Measurements from ENCODE around the gene CD70.
"Not testable (repeated sequence)": the region's sequence is repeated elsewhere in the genome, so short reads cannot be mapped to it uniquely, and the experiment has no call there.

CD70 gene

DNA sequence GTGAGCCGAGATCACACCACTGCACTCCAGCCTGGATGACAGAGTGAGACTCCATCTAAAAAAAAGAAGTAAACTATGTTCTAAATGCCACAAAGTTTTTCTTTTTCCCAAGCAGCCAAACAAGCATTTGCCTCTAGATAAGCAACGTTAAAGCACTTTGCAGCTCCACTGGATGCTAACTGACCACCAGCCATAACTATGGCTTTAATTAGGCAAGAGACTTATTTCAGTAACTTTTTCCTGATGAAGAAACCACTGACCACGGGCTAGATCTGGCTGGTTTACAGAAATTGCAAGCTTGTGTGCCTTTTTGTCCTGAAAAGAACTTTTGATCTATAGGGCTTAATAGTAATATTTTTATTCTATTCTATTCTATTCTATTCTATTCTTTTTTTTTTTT, 22.1 kb downstream of the CD70 start:
- DNase-seq: no peak

DNA sequence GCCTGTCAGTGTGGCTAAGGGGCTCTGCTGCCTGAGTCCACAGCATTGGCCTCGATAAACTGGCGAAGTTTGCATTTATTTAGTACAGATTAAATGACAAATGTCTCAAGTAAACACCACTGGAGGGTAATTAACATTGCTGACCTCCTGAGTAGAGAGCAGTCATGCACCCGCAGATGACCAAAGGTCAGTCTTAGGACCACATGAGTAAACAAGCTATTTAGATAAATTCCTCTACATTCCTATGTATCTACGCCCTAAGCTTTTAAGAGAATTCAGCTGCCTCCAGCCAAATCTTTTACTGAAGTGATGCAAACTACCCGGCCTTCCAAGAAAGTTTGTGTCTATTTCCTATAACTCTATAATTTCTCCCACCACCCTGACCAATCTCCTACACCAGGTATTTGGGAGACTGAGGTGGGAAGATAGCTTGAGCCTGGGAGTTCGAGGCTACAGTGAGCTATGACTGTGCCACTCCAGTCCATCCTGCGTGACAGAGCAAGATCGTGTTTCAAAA, 22.9 kb downstream of the CD70 start:
- DNase-seq: no peak

DNA sequence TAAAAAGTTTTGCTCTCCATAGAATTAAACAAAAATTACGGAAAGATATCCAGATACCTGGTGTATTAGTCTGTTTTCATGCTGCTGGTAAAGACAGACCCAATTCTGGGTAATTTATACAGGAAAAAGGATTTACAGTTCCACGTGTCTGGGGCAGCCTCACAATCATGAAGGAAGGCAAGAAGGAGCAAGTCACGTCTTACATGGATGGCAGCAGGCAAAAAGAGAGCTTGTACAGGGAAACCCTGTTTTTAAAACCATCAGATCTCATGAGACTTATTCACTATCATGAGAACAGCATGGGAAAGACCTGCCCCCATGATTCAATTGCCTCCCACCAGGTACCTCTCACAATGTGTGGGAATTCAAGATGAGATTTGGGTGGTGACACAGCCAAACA, 24.2 kb downstream of the CD70 start:
- not testable (repeated sequence) for DNase-seq

DNA sequence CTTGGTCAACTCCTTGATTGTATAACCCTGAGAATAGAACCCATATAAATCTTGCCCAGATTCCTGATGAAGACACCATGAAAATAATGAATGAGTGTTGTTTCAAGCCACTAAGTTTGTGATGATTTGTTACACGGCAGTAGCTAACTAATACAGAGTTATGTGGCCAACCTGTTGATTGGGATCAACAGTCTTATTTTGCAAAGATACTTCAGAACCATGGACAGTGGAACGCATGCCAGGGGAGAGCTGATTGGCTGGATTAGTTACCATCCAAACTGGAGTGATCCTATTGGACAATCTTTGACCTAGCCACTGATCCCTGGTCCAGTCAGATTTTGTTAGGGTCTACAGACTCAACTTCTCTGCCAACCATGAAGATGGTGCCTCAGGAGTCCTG, 26.6 kb downstream of the CD70 start:
- no peak for DNase-seq

DNA sequence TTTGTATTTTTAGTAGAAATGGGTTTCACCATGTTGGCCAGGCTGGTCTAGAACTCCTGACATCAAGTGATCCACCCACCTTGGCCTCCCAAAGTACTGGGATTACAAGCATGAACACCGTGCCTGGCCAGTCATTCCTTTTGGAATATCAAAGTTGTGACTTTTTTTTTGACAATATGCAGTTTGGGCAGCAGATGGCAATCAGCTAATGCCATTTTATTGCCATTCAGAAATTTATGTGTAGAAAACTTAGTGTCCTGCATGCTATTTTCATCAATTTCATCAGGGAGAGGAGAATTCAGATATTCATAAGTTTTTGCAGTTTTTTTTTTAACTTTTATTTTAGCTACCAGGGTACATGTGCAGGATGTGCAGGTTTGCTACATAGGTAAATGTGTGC, 28.5 kb downstream of the CD70 start:
- DNase-seq: not testable (repeated sequence)

DNA sequence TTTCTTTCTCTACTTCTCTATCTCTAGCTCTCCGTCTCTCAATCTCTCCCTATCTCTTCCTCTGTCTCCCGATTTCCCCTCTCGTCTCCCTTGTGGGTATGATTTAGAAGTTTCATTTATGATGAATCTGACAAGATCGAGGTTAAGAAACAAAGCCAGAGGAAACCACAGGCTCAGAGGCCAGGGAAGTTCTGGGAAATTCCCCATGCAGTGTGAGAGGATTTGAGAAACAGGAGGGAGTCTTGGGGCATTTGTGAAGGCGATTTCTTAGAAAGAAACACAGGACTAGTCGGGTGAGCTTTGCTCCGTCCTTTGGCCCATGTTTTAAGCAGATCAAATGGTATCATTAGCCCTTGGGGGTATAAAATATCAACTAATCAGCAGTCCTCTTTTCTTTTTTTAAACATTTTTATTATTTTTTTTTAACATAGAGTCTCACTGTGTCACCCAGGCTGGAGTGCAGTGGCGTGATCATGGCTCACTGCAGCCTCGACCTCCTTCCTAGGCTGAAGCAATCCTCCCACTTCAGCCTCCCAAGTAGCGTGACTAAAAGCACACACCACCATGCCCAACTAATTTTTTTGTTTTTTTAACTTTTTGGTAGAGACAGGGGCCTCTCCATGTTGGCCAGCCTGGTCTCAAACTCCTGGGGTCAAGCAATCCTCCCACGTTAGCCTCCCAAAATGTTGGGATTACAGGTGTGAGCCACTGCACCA, 34.3 kb downstream of the CD70 start:
- DNase-seq: no peak

DNA sequence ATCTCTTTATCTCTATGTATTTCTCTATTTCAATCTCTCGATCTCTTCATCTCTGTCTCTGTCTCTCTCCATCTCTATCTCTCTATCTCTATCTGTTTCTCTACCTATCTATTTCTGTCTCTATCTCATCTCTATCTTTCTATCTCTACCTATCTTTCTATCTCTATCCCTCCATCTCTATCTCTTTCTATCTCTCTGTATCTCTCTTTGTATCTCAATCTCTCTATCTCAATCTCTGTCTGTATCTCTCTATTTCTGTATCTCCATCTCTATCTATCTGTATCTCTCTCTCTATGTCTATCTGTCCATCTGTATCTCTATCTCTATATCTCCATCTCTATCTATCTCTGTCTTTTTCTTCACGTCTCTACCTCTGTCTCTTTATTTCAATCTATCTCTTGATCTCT, 34.9 kb downstream of the CD70 start:
- no peak for DNase-seq

DNA sequence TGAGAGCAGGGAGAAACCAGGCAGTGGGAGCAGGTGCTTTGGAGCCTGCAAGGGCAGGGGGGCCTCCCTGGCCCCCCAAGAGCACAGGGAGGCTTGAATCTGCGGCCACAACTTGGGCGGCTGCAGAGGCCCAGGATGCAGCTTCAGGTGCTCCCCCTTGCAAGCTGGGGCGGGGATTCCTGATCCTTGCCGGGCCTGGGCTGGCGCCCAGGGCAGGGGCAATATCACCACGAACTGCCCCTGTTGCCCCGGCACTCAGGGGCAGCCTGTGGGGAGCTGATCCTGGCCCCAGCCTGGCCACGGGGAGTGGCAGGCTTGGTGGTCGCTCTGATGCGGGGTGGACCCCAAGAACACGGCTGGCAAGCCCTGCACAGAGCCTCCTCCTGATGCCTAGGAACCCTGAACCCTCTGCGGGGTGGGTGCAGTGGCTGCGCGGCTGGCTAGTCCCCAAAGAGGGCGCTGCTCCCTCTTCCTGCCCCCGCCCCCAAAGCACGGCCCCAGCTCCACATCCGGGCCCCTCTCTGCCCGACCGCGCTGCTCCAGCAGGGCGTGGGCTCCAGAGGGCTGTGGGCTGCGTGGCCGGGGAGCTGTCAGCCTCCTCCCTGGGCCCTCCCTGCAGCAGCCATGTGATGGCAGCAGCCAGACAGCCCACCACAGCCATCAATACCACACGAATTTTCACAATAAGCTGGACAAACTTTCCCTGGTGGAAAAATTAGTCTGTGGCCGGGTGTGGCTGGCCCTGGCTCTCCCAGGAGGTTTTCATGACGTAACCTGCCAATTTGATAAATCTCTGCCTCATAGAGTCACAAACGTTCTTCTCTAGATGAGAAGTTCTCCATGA, 39.1 kb downstream of the CD70 start:
- no peak for DNase-seq

DNA sequence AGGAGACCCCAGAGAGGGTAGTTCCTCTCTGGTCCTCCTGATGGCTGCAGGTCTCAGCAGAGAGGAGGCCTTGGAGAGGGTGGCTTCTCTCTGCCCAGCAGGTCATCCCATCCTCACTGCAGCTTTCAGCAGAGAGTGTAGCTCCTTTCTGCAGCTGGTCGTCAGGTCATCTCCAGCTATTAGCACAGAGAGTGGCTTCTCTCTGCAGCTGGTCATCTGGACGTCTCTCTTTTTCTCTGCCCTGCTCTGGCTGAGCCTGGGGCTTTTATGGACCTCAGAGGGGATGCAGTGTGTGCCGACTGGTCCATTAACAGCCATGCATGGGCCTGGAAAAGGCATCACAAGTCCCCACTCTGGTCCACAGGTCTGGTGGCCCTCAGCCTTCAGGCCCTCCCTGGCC, 39.9 kb downstream of the CD70 start:
- no peak for DNase-seq

DNA sequence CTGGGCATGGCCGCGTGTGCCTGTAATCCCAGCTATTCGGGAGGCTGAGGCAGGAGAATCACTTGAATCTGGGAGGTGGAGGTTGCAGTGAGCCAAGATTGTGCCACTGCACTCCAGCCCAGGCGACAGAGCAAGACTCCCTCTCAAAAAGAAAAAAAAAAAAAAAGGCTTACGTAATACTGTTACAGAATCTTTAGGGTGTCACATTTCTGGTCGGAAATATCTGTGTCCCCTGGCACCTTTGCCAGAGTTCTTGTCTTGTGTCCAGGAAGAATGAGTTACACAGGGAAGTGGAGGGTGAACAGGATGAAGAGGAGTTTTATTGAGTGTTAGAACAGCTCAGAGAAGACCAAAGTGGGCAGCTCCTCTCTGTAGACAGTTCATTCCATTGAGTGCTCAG, 40.3 kb downstream of the CD70 start:
- not testable (repeated sequence) for DNase-seq

DNA sequence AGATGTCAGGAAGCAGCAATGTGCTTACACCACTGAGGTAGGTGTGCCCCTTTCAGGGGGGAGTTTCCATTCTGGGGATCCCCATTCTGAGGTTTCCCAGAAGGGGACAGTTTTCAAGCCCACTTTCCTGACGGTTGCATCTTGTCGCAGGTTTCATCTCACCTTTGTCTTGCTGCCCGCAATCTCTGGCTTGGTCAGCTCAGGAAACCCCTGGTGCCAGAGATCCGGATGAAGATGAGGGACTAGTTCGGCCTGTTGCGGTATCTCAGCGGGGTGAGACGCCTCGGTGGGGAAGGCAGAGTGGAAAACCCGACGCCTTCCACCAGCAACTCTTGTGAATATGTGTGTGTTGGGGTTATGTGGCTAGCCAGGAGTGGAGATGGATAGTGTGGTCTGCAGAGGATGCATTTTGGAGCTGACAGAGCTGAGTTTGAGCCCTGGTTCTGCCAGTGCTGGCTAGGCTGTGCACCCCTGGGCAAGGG, 47.0 kb downstream of the CD70 start:
- no peak for DNase-seq

DNA sequence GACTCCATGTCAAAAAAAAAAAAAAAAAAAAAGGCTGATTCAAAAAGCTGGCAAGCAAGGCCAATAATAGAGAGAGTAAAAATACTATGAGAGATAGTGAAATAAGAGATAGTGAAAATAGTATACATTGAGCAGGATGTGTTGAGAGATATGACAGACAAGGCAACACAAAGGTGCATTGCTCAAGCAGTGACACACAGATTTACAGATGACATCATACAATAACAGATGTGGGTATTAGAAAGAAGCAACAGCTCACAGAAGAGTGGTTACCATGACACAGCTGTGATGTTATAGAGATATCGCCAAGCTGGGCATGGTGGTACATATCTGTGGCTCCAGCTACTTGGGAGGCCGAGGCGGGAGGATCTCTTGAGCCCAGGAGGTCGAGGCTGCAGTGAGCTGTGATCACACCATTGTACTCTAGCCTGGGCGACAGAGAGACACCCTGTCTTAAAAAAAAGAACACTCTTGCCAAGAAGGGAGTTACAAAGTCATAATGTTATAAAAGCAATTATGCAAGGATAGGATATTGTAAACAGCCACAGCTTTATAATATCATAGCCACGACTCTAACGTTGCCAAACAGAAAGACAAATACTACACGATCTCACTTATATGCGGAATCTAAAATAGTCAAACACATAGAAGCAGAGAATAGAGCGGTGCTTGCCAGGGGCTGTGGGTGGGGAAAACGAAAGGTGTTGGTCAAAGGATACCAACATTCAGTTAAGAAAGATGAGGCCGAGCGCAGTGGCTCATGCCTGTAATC, 49.8 kb downstream of the CD70 start:
- DNase-seq: no peak

DNA sequence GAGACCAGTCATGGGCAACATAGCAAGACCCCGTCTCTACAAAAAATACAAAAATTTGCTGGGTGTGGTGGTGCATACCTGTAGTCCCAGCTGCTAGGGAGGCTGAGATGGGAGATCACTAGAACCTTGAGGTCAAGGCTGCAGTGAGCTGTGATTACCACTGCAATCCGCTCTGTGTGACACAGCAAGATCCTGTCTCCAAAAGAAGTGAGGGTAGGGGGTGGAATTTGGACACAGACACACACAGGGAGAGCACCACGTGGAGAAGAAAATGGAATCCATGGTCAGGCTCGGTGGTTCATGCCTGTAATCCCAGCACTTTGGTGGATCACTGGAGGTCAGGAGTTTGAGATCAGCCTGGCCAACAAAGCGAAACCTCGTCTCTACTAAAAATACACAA, 51.4 kb downstream of the CD70 start:
- DNase-seq: no peak
